ENCODE results near the gene ADRM1. TPM values are rescaled to one million over a fixed set of nuclear protein-coding genes. Genes with fewer than 3 reads are reported as not detected.

Gene ADRM1
- total RNA-seq, 1 experiment from 2014 or later: 263 TPM

DNA sequence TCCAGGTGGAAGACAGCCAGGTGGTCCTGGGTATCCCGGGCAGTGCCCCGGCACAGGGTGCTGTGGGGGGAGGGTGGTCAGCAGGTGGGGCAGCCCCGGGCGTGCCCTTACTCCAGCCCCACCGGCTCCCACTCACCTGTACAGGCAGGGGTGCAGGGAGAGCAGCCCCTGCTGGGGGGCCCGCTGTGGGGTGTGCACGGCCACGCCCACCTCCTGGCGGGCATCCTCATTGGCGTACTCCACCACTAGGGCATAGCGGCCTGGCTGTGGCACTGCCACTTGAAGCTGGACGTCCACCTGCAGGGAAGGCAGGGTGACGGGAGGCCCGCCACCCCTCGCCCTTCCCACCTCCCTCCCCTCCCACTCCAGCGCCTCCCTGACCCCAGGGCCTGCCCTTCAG lies 29.6 kb downstream of the ADRM1 start:
- peak overlapping the region; percentile 63 for H3K27ac Mint-ChIP-seq (ENCODE audit: unreplicated experiment)
- intact Hi-C loops (cut with micrococcal nuclease; ENCODE audit: unreplicated experiment): no loop called here
- no peaks in the 10 kb centered on the region for H3K27me3 Mint-ChIP-seq (ENCODE audit: insufficient read depth, unreplicated experiment)
- no peaks in the 10 kb centered on the region for H3K4me1 Mint-ChIP-seq (ENCODE audit: low read depth, unreplicated experiment)
- no peak overlapping the region for H3K4me3 Mint-ChIP-seq (ENCODE audit: unreplicated experiment)
- peaks cover 100% of the 10 kb centered on the region for H3K36me3 Mint-ChIP-seq (ENCODE audit: insufficient read depth, unreplicated experiment)
- CTCF ChIA-PET: no interaction called here
- Histone ChIP-seq H3K36me3 (ENCODE audit: control insufficient read depth, insufficient read depth, low read length) (peaks cover 32% of the 10 kb centered on the region), H3K4me3 (ENCODE audit: low read depth, low read length) (no peak overlapping the region), H3K27me3 (replicated peaks; ENCODE audit: control insufficient read depth, insufficient read depth, low read length) (no peaks in the 10 kb centered on the region), H3K4me1 (no peaks in the 10 kb centered on the region), H3K9me3 (no peaks in the 10 kb centered on the region)
- TF ChIP-seq, protein P1, sequence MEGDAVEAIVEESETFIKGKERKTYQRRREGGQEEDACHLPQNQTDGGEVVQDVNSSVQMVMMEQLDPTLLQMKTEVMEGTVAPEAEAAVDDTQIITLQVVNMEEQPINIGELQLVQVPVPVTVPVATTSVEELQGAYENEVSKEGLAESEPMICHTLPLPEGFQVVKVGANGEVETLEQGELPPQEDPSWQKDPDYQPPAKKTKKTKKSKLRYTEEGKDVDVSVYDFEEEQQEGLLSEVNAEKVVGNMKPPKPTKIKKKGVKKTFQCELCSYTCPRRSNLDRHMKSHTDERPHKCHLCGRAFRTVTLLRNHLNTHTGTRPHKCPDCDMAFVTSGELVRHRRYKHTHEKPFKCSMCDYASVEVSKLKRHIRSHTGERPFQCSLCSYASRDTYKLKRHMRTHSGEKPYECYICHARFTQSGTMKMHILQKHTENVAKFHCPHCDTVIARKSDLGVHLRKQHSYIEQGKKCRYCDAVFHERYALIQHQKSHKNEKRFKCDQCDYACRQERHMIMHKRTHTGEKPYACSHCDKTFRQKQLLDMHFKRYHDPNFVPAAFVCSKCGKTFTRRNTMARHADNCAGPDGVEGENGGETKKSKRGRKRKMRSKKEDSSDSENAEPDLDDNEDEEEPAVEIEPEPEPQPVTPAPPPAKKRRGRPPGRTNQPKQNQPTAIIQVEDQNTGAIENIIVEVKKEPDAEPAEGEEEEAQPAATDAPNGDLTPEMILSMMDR (IDR thresholded peaks at IDR 0.05; ENCODE audit: insufficient read depth in 1 of 2, low read depth in 1 of 2, low read length in 1 of 2, severe bottlenecking in 1 of 2, unreplicated experiment in 1 of 2): no peak
- DNase-seq: no peak
- no TSS peak for BruUV-seq (replicated peaks)
- POLR2A ChIA-PET: interaction anchor here (0.5 kb wide), 1 partner anchor 30 kb away, joined by 4 read pairs; no protein-coding TSS in a partner anchor
- no peaks in the 10 kb centered on the region for H3K9me3 Mint-ChIP-seq (ENCODE audit: unreplicated experiment)

- Mint-ChIP-seq H3K4me1 (ENCODE audit: low read depth, unreplicated experiment) (peaks cover 5% of the 10 kb centered on the region), H3K4me3 (ENCODE audit: unreplicated experiment) (no peak overlapping the region), H3K27me3 (ENCODE audit: insufficient read depth, unreplicated experiment) (no peaks in the 10 kb centered on the region), H3K9me3 (ENCODE audit: unreplicated experiment) (no peaks in the 10 kb centered on the region), H3K27ac (ENCODE audit: unreplicated experiment) (peak overlapping the region; percentile 63), H3K36me3 (ENCODE audit: insufficient read depth, unreplicated experiment) (peaks cover 100% of the 10 kb centered on the region)
- TF ChIP-seq, protein P1 (IDR thresholded peaks at IDR 0.05; ENCODE audit: insufficient read depth in 1 of 2, low read depth in 1 of 2, low read length in 1 of 2, severe bottlenecking in 1 of 2, unreplicated experiment in 1 of 2): no peak
- Histone ChIP-seq H3K36me3 (ENCODE audit: control insufficient read depth, insufficient read depth, low read length) (peaks cover 34% of the 10 kb centered on the region), H3K9me3 (no peaks in the 10 kb centered on the region), H3K27me3 (replicated peaks; ENCODE audit: control insufficient read depth, insufficient read depth, low read length) (no peaks in the 10 kb centered on the region), H3K4me1 (no peaks in the 10 kb centered on the region), H3K4me3 (ENCODE audit: low read depth, low read length) (no peak overlapping the region)
- BruUV-seq (replicated peaks): TSS peak; percentile 53
- DNase-seq: no peak
- ChIA-PET CTCF (no interaction called here), POLR2A (no interaction called here)
- intact Hi-C loops (cut with micrococcal nuclease; ENCODE audit: unreplicated experiment): no loop called here
Measured at GRCh38 chr20:62332989-62333819, 30.4 kb downstream of the ADRM1 start.

GRCh38 chr20:62333820-62334595 lies 31.2 kb downstream of the ADRM1 start:
- H3K27me3 Mint-ChIP-seq (ENCODE audit: insufficient read depth, unreplicated experiment): no peaks in the 10 kb centered on the region
- no peak for DNase-seq
- H3K9me3 Mint-ChIP-seq (ENCODE audit: unreplicated experiment): no peaks in the 10 kb centered on the region
- Histone ChIP-seq H3K4me3 (ENCODE audit: low read depth, low read length) (no peak overlapping the region), H3K4me1 (no peaks in the 10 kb centered on the region), H3K27me3 (replicated peaks; ENCODE audit: control insufficient read depth, insufficient read depth, low read length) (no peaks in the 10 kb centered on the region), H3K9me3 (no peaks in the 10 kb centered on the region), H3K36me3 (ENCODE audit: control insufficient read depth, insufficient read depth, low read length) (peaks cover 34% of the 10 kb centered on the region)
- H3K36me3 Mint-ChIP-seq (ENCODE audit: insufficient read depth, unreplicated experiment): peaks cover 100% of the 10 kb centered on the region
- intact Hi-C loops (cut with micrococcal nuclease; ENCODE audit: unreplicated experiment): no loop called here
- POLR2A ChIA-PET: no interaction called here
- TF ChIP-seq, protein P1 (IDR thresholded peaks at IDR 0.05; ENCODE audit: insufficient read depth in 1 of 2, low read depth in 1 of 2, low read length in 1 of 2, severe bottlenecking in 1 of 2, unreplicated experiment in 1 of 2): no peak
- H3K4me3 Mint-ChIP-seq (ENCODE audit: unreplicated experiment): no peak overlapping the region
- no TSS peak for BruUV-seq (replicated peaks)
- peak overlapping the region; percentile 25 for H3K27ac Mint-ChIP-seq (ENCODE audit: unreplicated experiment)
- CTCF ChIA-PET: interaction anchor here (0.6 kb wide), 1 partner anchor 32 kb away, joined by 5 read pairs; no protein-coding TSS in a partner anchor
- H3K4me1 Mint-ChIP-seq (ENCODE audit: low read depth, unreplicated experiment): peaks cover 6% of the 10 kb centered on the region
